K562 (cell line): Measurements from ENCODE around the gene PNRC2. TPM values are rescaled to one million over a fixed set of nuclear protein-coding genes. Genes with fewer than 3 reads are reported as not detected.

ENCODE experiments used
- ARHGAP35 ChIP-seq: fragments of 450-650 bp; IDR thresholded peaks from 2 replicates; pipeline ENCODE4 v1.6.1; 2018; ENCODE audit not compliant: partially characterized antibody
- DNMT1 ChIP-seq: fragments of 450-650 bp; IDR thresholded peaks from 2 replicates; pipeline ENCODE4 v1.6.1; 2016; ENCODE audit warnings: antibody characterized with exemption, mild to moderate bottlenecking
- HCFC1 ChIP-seq: IDR thresholded peaks from 2 replicates; pipeline ENCODE4 v1.6.1; 2012; ENCODE audit warnings: low read depth, low read length, improper control_type of control experiment
- KAT2B ChIP-seq: IDR thresholded peaks from one replicate; pipeline ENCODE4 v1.6.1; 2012; ENCODE audit warnings: low read depth, mild to moderate bottlenecking, control low read depth, inconsistent platforms, low read length, moderate library complexity
- PHTF2 ChIP-seq: fragments of 250-450 bp; sonication (Bioruptor Pico); IDR thresholded peaks from 2 replicates; pipeline ENCODE4 v1.5.0; 2021; ENCODE audit warnings: mild to moderate bottlenecking
- SMAD4 ChIP-seq: fragments of 250-450 bp; sonication (Bioruptor Pico); conservative IDR thresholded peaks from 2 replicates; pipeline ENCODE4 v1.8.0; 2021; ENCODE audit warnings: inconsistent platforms, mild to moderate bottlenecking, moderate library complexity
- TRIM28 ChIP-seq: fragments of 450-650 bp; IDR thresholded peaks from 2 replicates; pipeline ENCODE4 v1.6.1; 2017
- ZBTB34 ChIP-seq: fragments of 250-450 bp; sonication (Bioruptor Pico); IDR thresholded peaks from 2 replicates; pipeline ENCODE4 v1.8.0; 2021; ENCODE audit warnings: mild to moderate bottlenecking, moderate library complexity
- ZNF143 ChIP-seq: sonication (generic); formaldehyde crosslinking; IDR thresholded peaks from 2 replicates; pipeline ENCODE4 v1.9.0; 2022; ENCODE audit warnings: mild to moderate bottlenecking, missing genetic modification reagents
- ZNF586 ChIP-seq: fragments of 450-650 bp; formaldehyde crosslinking; conservative IDR thresholded peaks from 2 replicates; pipeline ENCODE4 v1.4.0; 2020; ENCODE audit warnings: mild to moderate bottlenecking, moderate library complexity
- polyA plus RNA-seq, 8 experiments: library from polyadenylated mRNA; depleted of rRNA in 4 of 8; stranded (reverse) in 5 of 8; unstranded in 3 of 8; fragments of >200 nt; fragmentation: Nextera tagmentation in 2 of 8; fragmentation: Illumina TruSeq in 1 of 8; extraction: Ambion mirVana in 2 of 8; extraction: Trizol in 1 of 8; gene quantifications; 2 replicates each; pipeline versions ENCODE4 v1.2.1 to v1.2.3, GENCODE V29; 2011 to 2014; ENCODE audit warnings: inconsistent platforms in 1 of 8, missing spikeins in 1 of 8
- total RNA-seq, 7 experiments: library from RNA; depleted of rRNA in 6 of 7; stranded (reverse); fragments of >200 nt in 6 of 7; fragmentation: Illumina TruSeq in 2 of 7; extraction: Trizol in 2 of 7; gene quantifications; 2 replicates each; pipeline versions ENCODE4 v1.2.1 to v1.2.3, GENCODE V29; 2011 to 2021; ENCODE audit warnings: low replicate concordance in 1 of 7
- TF ChIP-seq, protein P1 (sequence below): fragments of 450-650 bp; conservative IDR thresholded peaks from 2 replicates; pipeline ENCODE4 v1.6.1; 2016; ENCODE audit warnings: missing genetic modification characterization, low read depth, mild to moderate bottlenecking, control low read depth, missing compliant biosample characterization
- TF ChIP-seq, protein P2 (sequence below): sonication (generic); formaldehyde crosslinking; IDR thresholded peaks from 2 replicates; pipeline ENCODE4 v1.8.0; 2022; ENCODE audit warnings: mild to moderate bottlenecking, missing genetic modification reagents
- TF ChIP-seq, protein P3 (sequence below): IDR thresholded peaks from 2 replicates; pipeline ENCODE4 v1.6.1; 2011; ENCODE audit warnings: borderline replicate concordance, low read depth, mild to moderate bottlenecking, moderate library complexity, low read length; ENCODE audit not compliant: insufficient read depth, poor library complexity, severe bottlenecking
- TF ChIP-seq, protein P4 (sequence below): fragments of 450-650 bp; formaldehyde crosslinking; IDR thresholded peaks from 2 replicates; pipeline ENCODE4 v1.4.0; 2020; ENCODE audit warnings: mild to moderate bottlenecking, moderate library complexity

Gene PNRC2
- total and polyA plus RNA-seq, 9 of the 15 experiments (the other 6 are each of a cell fraction or from before 2014, with no cell fraction given): 127 to 303 (median 203) TPM

GRCh38 chr1:23980728-23981070, 21.1 kb downstream of the PNRC2 start (continued):
- TF ChIP-seq KAT2B (no peak), ZBTB34 (CRISPR knock-in tag) (no peak), HCFC1 (no peak), ZNF586 (CRISPR knock-in tag) (no peak), ARHGAP35 (no peak), DNMT1 (no peak), PHTF2 (no peak), TRIM28 (peak; percentile 20; the same call in 1 of the 2 replicates), SMAD4 (CRISPR knock-in tag) (no peak), ZNF143 (CRISPR knock-in tag) (no peak)
- TF ChIP-seq, protein P1, sequence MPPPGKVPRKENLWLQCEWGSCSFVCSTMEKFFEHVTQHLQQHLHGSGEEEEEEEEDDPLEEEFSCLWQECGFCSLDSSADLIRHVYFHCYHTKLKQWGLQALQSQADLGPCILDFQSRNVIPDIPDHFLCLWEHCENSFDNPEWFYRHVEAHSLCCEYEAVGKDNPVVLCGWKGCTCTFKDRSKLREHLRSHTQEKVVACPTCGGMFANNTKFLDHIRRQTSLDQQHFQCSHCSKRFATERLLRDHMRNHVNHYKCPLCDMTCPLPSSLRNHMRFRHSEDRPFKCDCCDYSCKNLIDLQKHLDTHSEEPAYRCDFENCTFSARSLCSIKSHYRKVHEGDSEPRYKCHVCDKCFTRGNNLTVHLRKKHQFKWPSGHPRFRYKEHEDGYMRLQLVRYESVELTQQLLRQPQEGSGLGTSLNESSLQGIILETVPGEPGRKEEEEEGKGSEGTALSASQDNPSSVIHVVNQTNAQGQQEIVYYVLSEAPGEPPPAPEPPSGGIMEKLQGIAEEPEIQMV (tag): no peak
- TF ChIP-seq, protein P2, sequence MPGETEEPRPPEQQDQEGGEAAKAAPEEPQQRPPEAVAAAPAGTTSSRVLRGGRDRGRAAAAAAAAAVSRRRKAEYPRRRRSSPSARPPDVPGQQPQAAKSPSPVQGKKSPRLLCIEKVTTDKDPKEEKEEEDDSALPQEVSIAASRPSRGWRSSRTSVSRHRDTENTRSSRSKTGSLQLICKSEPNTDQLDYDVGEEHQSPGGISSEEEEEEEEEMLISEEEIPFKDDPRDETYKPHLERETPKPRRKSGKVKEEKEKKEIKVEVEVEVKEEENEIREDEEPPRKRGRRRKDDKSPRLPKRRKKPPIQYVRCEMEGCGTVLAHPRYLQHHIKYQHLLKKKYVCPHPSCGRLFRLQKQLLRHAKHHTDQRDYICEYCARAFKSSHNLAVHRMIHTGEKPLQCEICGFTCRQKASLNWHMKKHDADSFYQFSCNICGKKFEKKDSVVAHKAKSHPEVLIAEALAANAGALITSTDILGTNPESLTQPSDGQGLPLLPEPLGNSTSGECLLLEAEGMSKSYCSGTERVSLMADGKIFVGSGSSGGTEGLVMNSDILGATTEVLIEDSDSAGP (CRISPR knock-in tag): no peak
- TF ChIP-seq, protein P3, sequence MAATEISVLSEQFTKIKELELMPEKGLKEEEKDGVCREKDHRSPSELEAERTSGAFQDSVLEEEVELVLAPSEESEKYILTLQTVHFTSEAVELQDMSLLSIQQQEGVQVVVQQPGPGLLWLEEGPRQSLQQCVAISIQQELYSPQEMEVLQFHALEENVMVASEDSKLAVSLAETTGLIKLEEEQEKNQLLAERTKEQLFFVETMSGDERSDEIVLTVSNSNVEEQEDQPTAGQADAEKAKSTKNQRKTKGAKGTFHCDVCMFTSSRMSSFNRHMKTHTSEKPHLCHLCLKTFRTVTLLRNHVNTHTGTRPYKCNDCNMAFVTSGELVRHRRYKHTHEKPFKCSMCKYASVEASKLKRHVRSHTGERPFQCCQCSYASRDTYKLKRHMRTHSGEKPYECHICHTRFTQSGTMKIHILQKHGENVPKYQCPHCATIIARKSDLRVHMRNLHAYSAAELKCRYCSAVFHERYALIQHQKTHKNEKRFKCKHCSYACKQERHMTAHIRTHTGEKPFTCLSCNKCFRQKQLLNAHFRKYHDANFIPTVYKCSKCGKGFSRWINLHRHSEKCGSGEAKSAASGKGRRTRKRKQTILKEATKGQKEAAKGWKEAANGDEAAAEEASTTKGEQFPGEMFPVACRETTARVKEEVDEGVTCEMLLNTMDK: no peak
- TF ChIP-seq, protein P4, sequence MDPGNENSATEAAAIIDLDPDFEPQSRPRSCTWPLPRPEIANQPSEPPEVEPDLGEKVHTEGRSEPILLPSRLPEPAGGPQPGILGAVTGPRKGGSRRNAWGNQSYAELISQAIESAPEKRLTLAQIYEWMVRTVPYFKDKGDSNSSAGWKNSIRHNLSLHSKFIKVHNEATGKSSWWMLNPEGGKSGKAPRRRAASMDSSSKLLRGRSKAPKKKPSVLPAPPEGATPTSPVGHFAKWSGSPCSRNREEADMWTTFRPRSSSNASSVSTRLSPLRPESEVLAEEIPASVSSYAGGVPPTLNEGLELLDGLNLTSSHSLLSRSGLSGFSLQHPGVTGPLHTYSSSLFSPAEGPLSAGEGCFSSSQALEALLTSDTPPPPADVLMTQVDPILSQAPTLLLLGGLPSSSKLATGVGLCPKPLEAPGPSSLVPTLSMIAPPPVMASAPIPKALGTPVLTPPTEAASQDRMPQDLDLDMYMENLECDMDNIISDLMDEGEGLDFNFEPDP (CRISPR knock-in tag): no peak
